GM12878 (cell line): ENCODE results near the gene PDSS2. TPM values are rescaled to one million over a fixed set of nuclear protein-coding genes. Genes with fewer than 3 reads are reported as not detected.
A peak's percentile ranks its signal among the peaks of the same experiment; 100 is the strongest.

Experiments used
- ASH2L ChIP-seq: fragments of 300-600, 200-600 bp; sonication (generic); IDR thresholded peaks from 2 replicates; pipeline ENCODE4 v1.6.1; 2017; ENCODE audit warnings: low read depth, mild to moderate bottlenecking, borderline replicate concordance
- ATF7 ChIP-seq: fragments of 450-650 bp; IDR thresholded peaks from 2 replicates; pipeline ENCODE4 v1.6.1; 2016; ENCODE audit warnings: low read depth, mild to moderate bottlenecking
- CUX1 ChIP-seq: IDR thresholded peaks from 2 replicates; pipeline ENCODE4 v1.6.1; 2012; ENCODE audit warnings: improper control_type of control experiment, low read depth, low read length; ENCODE audit not compliant: insufficient replicate concordance
- EED ChIP-seq: sonication (generic); IDR thresholded peaks from 2 replicates; pipeline ENCODE4 v1.6.1; 2016; ENCODE audit warnings: antibody characterized with exemption, low read depth
- ELK1 ChIP-seq: IDR thresholded peaks from 2 replicates; pipeline ENCODE4 v1.6.1; 2012; ENCODE audit warnings: low read depth, low read length, improper control_type of control experiment
- IRF5 ChIP-seq: fragments of 450-650 bp; IDR thresholded peaks from 2 replicates; pipeline ENCODE4 v1.6.1; 2017; ENCODE audit warnings: borderline replicate concordance
- MAX ChIP-seq: IDR thresholded peaks from 2 replicates; pipeline ENCODE4 v1.6.1; 2012; ENCODE audit warnings: low read depth, low read length, improper control_type of control experiment
- MEF2B ChIP-seq: fragments of 450-650 bp; IDR thresholded peaks from 2 replicates; pipeline ENCODE4 v1.6.1; 2018; ENCODE audit warnings: mild to moderate bottlenecking, moderate library complexity; ENCODE audit not compliant: partially characterized antibody, poor library complexity, severe bottlenecking
- MXI1 ChIP-seq: fragments of 150-350 bp; IDR thresholded peaks from 2 replicates; pipeline ENCODE4 v1.6.1; 2011; ENCODE audit warnings: low read depth, mild to moderate bottlenecking, inconsistent platforms, low read length, improper control_type of control experiment
- POLR2AphosphoS2 ChIP-seq: IDR thresholded peaks from 2 replicates; pipeline ENCODE4 v1.6.1; 2011; ENCODE audit warnings: low read depth, mild to moderate bottlenecking, low read length, improper control_type of control experiment, moderate library complexity
- PRDM15 ChIP-seq: fragments of 450-650 bp; formaldehyde crosslinking; IDR thresholded peaks from 2 replicates; pipeline ENCODE4 v1.4.0; 2020; ENCODE audit warnings: mild to moderate bottlenecking, moderate library complexity
- SMAD1 ChIP-seq: fragments of 450-650 bp; IDR thresholded peaks from 2 replicates; pipeline ENCODE4 v1.6.1; 2018; ENCODE audit warnings: mild to moderate bottlenecking, low read depth; ENCODE audit not compliant: partially characterized antibody
- SMARCA5 ChIP-seq: fragments of 450-650 bp; IDR thresholded peaks from 2 replicates; pipeline ENCODE4 v1.6.1; 2017; ENCODE audit warnings: mild to moderate bottlenecking
- TAF1 ChIP-seq: IDR thresholded peaks from 2 replicates; pipeline ENCODE4 v1.6.1; 2011; ENCODE audit warnings: mild to moderate bottlenecking, low read depth, low read length, borderline replicate concordance
- USF1 ChIP-seq: IDR thresholded peaks from 2 replicates; pipeline ENCODE4 v1.6.1; 2011; ENCODE audit warnings: borderline replicate concordance, low read depth, mild to moderate bottlenecking, moderate library complexity, mixed read lengths, low read length; ENCODE audit not compliant: insufficient read depth; ENCODE audit errors: extremely low read length
- YY1 ChIP-seq: IDR thresholded peaks from 2 replicates; pipeline ENCODE4 v1.6.1; 2011; ENCODE audit warnings: low read depth, mild to moderate bottlenecking, low read length
- polyA plus RNA-seq, 11 experiments: library from polyadenylated mRNA; depleted of rRNA in 4 of 11; unstranded in 6 of 11; stranded (reverse) in 5 of 11; fragments of >200 nt; fragmentation: Nextera tagmentation in 4 of 11; fragmentation: Illumina TruSeq in 1 of 11; extraction: Ambion mirVana in 4 of 11; extraction: Trizol in 1 of 11; gene quantifications; 1 replicate in 1 of 11; 2 replicates in 10 of 11; pipeline versions ENCODE4 v1.2.1 to v1.2.3, GENCODE V29; 2011 to 2016; ENCODE audit warnings: inconsistent platforms in 2 of 11, missing spikeins in 2 of 11, low read depth in 1 of 11
- total RNA-seq, 4 experiments: library from RNA; depleted of rRNA in 3 of 4; stranded (reverse); fragments of >200 nt in 3 of 4; fragmentation: Illumina TruSeq in 1 of 4; extraction: Trizol in 1 of 4; gene quantifications; 2 replicates each; pipeline versions ENCODE4 v1.2.1 to v1.2.3, GENCODE V29; 2013 to 2021

PDSS2 gene
- total and polyA plus RNA-seq, 10 of the 15 experiments (the other 5 are each of a cell fraction or from before 2014, with no cell fraction given) = 7.7 to 15.5 (median 9.6) TPM

- no peak for TF ChIP-seq MEF2B
- no peak for TF ChIP-seq PRDM15
- no peak for TF ChIP-seq POLR2AphosphoS2
- TF ChIP-seq IRF5 = no peak
- TF ChIP-seq YY1 = peak; percentile 76
- no peak for TF ChIP-seq SMAD1
- TF ChIP-seq ASH2L = no peak
- peak; percentile 58 for TF ChIP-seq EED
- TF ChIP-seq USF1 = no peak
- no peak for TF ChIP-seq MXI1
- TF ChIP-seq MAX = no peak
- TF ChIP-seq TAF1 = 0 out of 2 replicates have a peak, but pooled peaks have one; percentile 13
- no peak for TF ChIP-seq CUX1
- TF ChIP-seq ATF7 = no peak
- peak; percentile 99 for TF ChIP-seq SMARCA5
- no peak for TF ChIP-seq ELK1
These were observed 345.0 kb downstream of the PDSS2 start (continued) for GRCh38 chr6:107114213-107114925.
